ENCODE measurements around the gene JCAD.

JCAD gene

GRCh38 chr10:29973921-29974320, 85.5 kb downstream of the JCAD start:
- Histone ChIP-seq H3K36me3 (ENCODE audit: control insufficient read depth in 1 of 2, insufficient read depth in 2 of 2, low read length in 2 of 2) (no peaks in the 10 kb centered on the region), H3K4me1 (ENCODE audit: control insufficient read depth in 1 of 2, insufficient read depth in 2 of 2, low read length in 2 of 2) (no peaks in the 10 kb centered on the region), H2BK5ac (ENCODE audit: low read depth, low read length, poor library complexity) (no peak overlapping the region), H3K27me3 (ENCODE audit: insufficient read depth, low read length) (no peaks in the 10 kb centered on the region), H3K4me3 (ENCODE audit: low read depth, low read length) (no peak overlapping the region), H3K23ac (ENCODE audit: low read length) (no peak overlapping the region), H3K4me2 (ENCODE audit: low read length) (no peak overlapping the region), H2AFZ (ENCODE audit: insufficient read depth, low read length, poor library complexity) (no peak overlapping the region), H3K79me1 (ENCODE audit: low read length) (no peaks in the 10 kb centered on the region), H3K9me3 (ENCODE audit: insufficient read depth, low read depth, low read length) (no peaks in the 10 kb centered on the region), H2AK5ac (ENCODE audit: low read length) (no peak overlapping the region), H3K9ac (ENCODE audit: low read length) (no peak overlapping the region), H3K4ac (ENCODE audit: low read depth, low read length) (no peak overlapping the region), H4K12ac (ENCODE audit: low read depth, low read length) (no peak overlapping the region), H3K18ac (ENCODE audit: low read length) (no peak overlapping the region), H2BK120ac (ENCODE audit: insufficient read depth, low read length, poor library complexity) (no peak overlapping the region), H2BK12ac (ENCODE audit: low read length) (no peak overlapping the region), H3K79me2 (ENCODE audit: control insufficient read depth, insufficient read depth, low read length, poor library complexity) (no peaks in the 10 kb centered on the region), H3K14ac (ENCODE audit: low read length) (no peak overlapping the region), H3K27ac (ENCODE audit: low read depth, low read length) (no peak overlapping the region), H4K8ac (ENCODE audit: low read depth, low read length) (no peak overlapping the region), H4K91ac (ENCODE audit: low read depth, low read length) (no peak overlapping the region)
- no peak for DNase-seq
- WGBS (ENCODE audit: extremely low coverage, insufficient coverage, insufficient read length): no CpG with 5 or more reads among the region's 5 CpGs

- Histone ChIP-seq H3K18ac (ENCODE audit: low read length) (no peak overlapping the region), H3K4me1 (ENCODE audit: control insufficient read depth in 1 of 2, insufficient read depth in 2 of 2, low read length in 2 of 2) (no peaks in the 10 kb centered on the region), H3K14ac (ENCODE audit: low read length) (no peak overlapping the region), H3K36me3 (ENCODE audit: control insufficient read depth in 1 of 2, insufficient read depth in 2 of 2, low read length in 2 of 2) (no peaks in the 10 kb centered on the region), H2AFZ (ENCODE audit: insufficient read depth, low read length, poor library complexity) (no peak overlapping the region), H3K9ac (ENCODE audit: low read length) (no peak overlapping the region), H2BK12ac (ENCODE audit: low read length) (no peak overlapping the region), H4K8ac (ENCODE audit: low read depth, low read length) (no peak overlapping the region), H2AK5ac (ENCODE audit: low read length) (no peak overlapping the region), H3K4me2 (ENCODE audit: low read length) (no peak overlapping the region), H4K12ac (ENCODE audit: low read depth, low read length) (no peak overlapping the region), H3K79me1 (ENCODE audit: low read length) (no peaks in the 10 kb centered on the region), H3K27me3 (ENCODE audit: insufficient read depth, low read length) (no peaks in the 10 kb centered on the region), H2BK120ac (ENCODE audit: insufficient read depth, low read length, poor library complexity) (no peak overlapping the region), H3K79me2 (ENCODE audit: control insufficient read depth, insufficient read depth, low read length, poor library complexity) (no peaks in the 10 kb centered on the region), H3K23ac (ENCODE audit: low read length) (no peak overlapping the region), H3K4me3 (ENCODE audit: low read depth, low read length) (no peak overlapping the region), H3K27ac (ENCODE audit: low read depth, low read length) (no peak overlapping the region), H2BK5ac (ENCODE audit: low read depth, low read length, poor library complexity) (no peak overlapping the region), H3K4ac (ENCODE audit: low read depth, low read length) (no peak overlapping the region), H3K9me3 (ENCODE audit: insufficient read depth, low read depth, low read length) (peaks cover 1% of the 10 kb centered on the region), H4K91ac (ENCODE audit: low read depth, low read length) (no peak overlapping the region)
- no peak for DNase-seq
- no CpG with 5 or more reads among the region's 2 CpGs for WGBS (ENCODE audit: extremely low coverage, insufficient coverage, insufficient read length)
Observed at GRCh38 chr10:29970576-29970975, 88.8 kb downstream of the JCAD start.

GRCh38 chr10:29970012-29970396, 89.4 kb downstream of the JCAD start:
- H3K4me2 ChIP-seq (ENCODE audit: low read length): no peak overlapping the region
- no peak overlapping the region for H4K12ac ChIP-seq (ENCODE audit: low read depth, low read length)
- H3K27me3 ChIP-seq (ENCODE audit: insufficient read depth, low read length): no peaks in the 10 kb centered on the region
- H3K9me3 ChIP-seq (ENCODE audit: insufficient read depth, low read depth, low read length): peaks cover 1% of the 10 kb centered on the region
- no peak for DNase-seq
- no peak overlapping the region for H3K23ac ChIP-seq (ENCODE audit: low read length)
- H2BK120ac ChIP-seq (ENCODE audit: insufficient read depth, low read length, poor library complexity): no peak overlapping the region
- no peaks in the 10 kb centered on the region for H3K79me2 ChIP-seq (ENCODE audit: control insufficient read depth, insufficient read depth, low read length, poor library complexity)
- no peak overlapping the region for H2BK12ac ChIP-seq (ENCODE audit: low read length)
- H3K14ac ChIP-seq (ENCODE audit: low read length): no peak overlapping the region
- no peak overlapping the region for H4K8ac ChIP-seq (ENCODE audit: low read depth, low read length)
- H2AK5ac ChIP-seq (ENCODE audit: low read length): no peak overlapping the region
- H3K79me1 ChIP-seq (ENCODE audit: low read length): no peaks in the 10 kb centered on the region
- H3K18ac ChIP-seq (ENCODE audit: low read length): no peak overlapping the region
- H3K4ac ChIP-seq (ENCODE audit: low read depth, low read length): no peak overlapping the region
- H2BK5ac ChIP-seq (ENCODE audit: low read depth, low read length, poor library complexity): no peak overlapping the region
- H3K27ac ChIP-seq (ENCODE audit: low read depth, low read length): no peak overlapping the region
- no peaks in the 10 kb centered on the region for H3K36me3 ChIP-seq (ENCODE audit: control insufficient read depth in 1 of 2, insufficient read depth in 2 of 2, low read length in 2 of 2)
- H4K91ac ChIP-seq (ENCODE audit: low read depth, low read length): no peak overlapping the region
- WGBS (ENCODE audit: extremely low coverage, insufficient coverage, insufficient read length): no CpG with 5 or more reads among the region's 6 CpGs
- no peaks in the 10 kb centered on the region for H3K4me1 ChIP-seq (ENCODE audit: control insufficient read depth in 1 of 2, insufficient read depth in 2 of 2, low read length in 2 of 2)
- no peak overlapping the region for H3K9ac ChIP-seq (ENCODE audit: low read length)
- H2AFZ ChIP-seq (ENCODE audit: insufficient read depth, low read length, poor library complexity): no peak overlapping the region
- no peak overlapping the region for H3K4me3 ChIP-seq (ENCODE audit: low read depth, low read length)

- H3K79me1 ChIP-seq (ENCODE audit: low read length): no peaks in the 10 kb centered on the region
- no peak overlapping the region for H4K12ac ChIP-seq (ENCODE audit: low read depth, low read length)
- no peak overlapping the region for H2AFZ ChIP-seq (ENCODE audit: insufficient read depth, low read length, poor library complexity)
- H3K23ac ChIP-seq (ENCODE audit: low read length): no peak overlapping the region
- no peak overlapping the region for H2BK120ac ChIP-seq (ENCODE audit: insufficient read depth, low read length, poor library complexity)
- no peak overlapping the region for H2AK5ac ChIP-seq (ENCODE audit: low read length)
- DNase-seq: no peak
- H3K27ac ChIP-seq (ENCODE audit: low read depth, low read length): no peak overlapping the region
- H4K91ac ChIP-seq (ENCODE audit: low read depth, low read length): no peak overlapping the region
- H3K4me3 ChIP-seq (ENCODE audit: low read depth, low read length): no peak overlapping the region
- no CpG with 5 or more reads among the region's 12 CpGs for WGBS (ENCODE audit: extremely low coverage, insufficient coverage, insufficient read length)
- H3K4ac ChIP-seq (ENCODE audit: low read depth, low read length): no peak overlapping the region
- no peak overlapping the region for H4K8ac ChIP-seq (ENCODE audit: low read depth, low read length)
- no peak overlapping the region for H2BK12ac ChIP-seq (ENCODE audit: low read length)
- H3K27me3 ChIP-seq (ENCODE audit: insufficient read depth, low read length): no peaks in the 10 kb centered on the region
- H3K4me1 ChIP-seq (ENCODE audit: control insufficient read depth in 1 of 2, insufficient read depth in 2 of 2, low read length in 2 of 2): no peaks in the 10 kb centered on the region
- H3K79me2 ChIP-seq (ENCODE audit: control insufficient read depth, insufficient read depth, low read length, poor library complexity): no peaks in the 10 kb centered on the region
- H2BK5ac ChIP-seq (ENCODE audit: low read depth, low read length, poor library complexity): no peak overlapping the region
- no peak overlapping the region for H3K14ac ChIP-seq (ENCODE audit: low read length)
- no peak overlapping the region for H3K18ac ChIP-seq (ENCODE audit: low read length)
- H3K9ac ChIP-seq (ENCODE audit: low read length): no peak overlapping the region
- no peaks in the 10 kb centered on the region for H3K36me3 ChIP-seq (ENCODE audit: control insufficient read depth in 1 of 2, insufficient read depth in 2 of 2, low read length in 2 of 2)
- H3K4me2 ChIP-seq (ENCODE audit: low read length): no peak overlapping the region
- H3K9me3 ChIP-seq (ENCODE audit: insufficient read depth, low read depth, low read length): peaks cover 1% of the 10 kb centered on the region
Observed at GRCh38 chr10:29969255-29970011, 90.0 kb downstream of the JCAD start.

All from trophoblast cell (in vitro differentiated cells and primary cell).